Measurements from ENCODE around the gene BBS9. TPM values are rescaled to one million over a fixed set of nuclear protein-coding genes. Genes with fewer than 3 reads are reported as not detected.
"Not testable (repeated sequence)": the region's sequence is repeated elsewhere in the genome, so short reads cannot be mapped to it uniquely, and the experiment has no call there.

Gene BBS9
- total RNA-seq, 2 experiments from 2014 or later, result 8.9 to 10.1 TPM

GRCh38 chr7:33500703-33501701 lies 371.6 kb downstream of the BBS9 start:
- H3K4me1 Mint-ChIP-seq, result no peaks in the 10 kb centered on the region
- no peaks in the 10 kb centered on the region for H3K27me3 Mint-ChIP-seq
- H3K9me3 Mint-ChIP-seq, result no peaks in the 10 kb centered on the region
- no peak overlapping the region for H3K27ac Mint-ChIP-seq
- H3K4me3 Mint-ChIP-seq, result no peak overlapping the region
- ChIA-PET POLR2A (no interaction called here), CTCF (no interaction called here)
- no peak for DNase-seq
- H3K36me3 Mint-ChIP-seq (ENCODE audit: low read depth), result no peaks in the 10 kb centered on the region

DNA sequence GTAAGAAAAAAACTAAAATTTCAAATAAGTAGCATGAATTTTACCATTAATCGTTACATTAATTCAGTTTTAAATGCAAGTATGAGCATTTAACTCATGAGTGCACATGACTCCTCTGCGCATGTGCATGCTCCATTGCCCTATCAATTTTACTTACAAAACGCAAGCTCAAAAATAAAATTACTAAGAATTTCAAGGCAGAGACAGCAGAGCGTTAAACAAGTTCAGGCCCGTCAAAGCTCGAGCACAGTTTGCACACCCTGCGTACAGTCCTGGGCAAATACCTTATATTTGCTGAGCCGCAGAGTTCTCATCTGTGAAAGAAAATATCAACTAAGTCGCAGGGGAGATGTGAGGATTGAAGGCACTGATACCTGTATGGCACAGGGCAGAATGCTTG lies 373.6 kb downstream of the BBS9 start:
- ChIA-PET POLR2A (no interaction called here), CTCF (no interaction called here)
- Mint-ChIP-seq H3K4me3 (no peak overlapping the region), H3K27ac (no peak overlapping the region), H3K9me3 (no peaks in the 10 kb centered on the region), H3K4me1 (no peaks in the 10 kb centered on the region), H3K27me3 (no peaks in the 10 kb centered on the region), H3K36me3 (ENCODE audit: low read depth) (no peaks in the 10 kb centered on the region)
- DNase-seq, result no peak

DNA sequence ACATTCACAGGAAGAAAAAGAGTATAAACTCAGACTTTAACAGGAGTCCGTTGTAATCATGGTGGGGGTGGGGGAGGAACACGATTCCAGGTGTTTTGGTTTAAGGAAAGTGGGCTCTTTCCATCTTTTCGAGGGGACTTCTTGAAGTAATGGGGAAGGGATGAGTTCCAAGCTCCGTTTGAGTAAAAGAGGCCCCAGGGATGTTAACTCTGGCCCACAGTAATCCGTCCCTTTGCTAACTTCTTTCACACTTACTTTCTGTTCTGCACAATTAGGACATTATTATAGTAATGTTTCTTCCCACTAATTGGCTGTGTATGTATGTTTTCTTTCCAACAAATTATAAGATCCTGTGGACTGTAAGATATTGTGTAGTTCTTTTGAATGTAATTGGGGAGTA lies 374.4 kb downstream of the BBS9 start:
- ChIA-PET CTCF (no interaction called here), POLR2A (no interaction called here)
- no peak overlapping the region for H3K27ac Mint-ChIP-seq
- no peak for DNase-seq
- H3K4me1 Mint-ChIP-seq, result no peaks in the 10 kb centered on the region
- H3K27me3 Mint-ChIP-seq, result no peaks in the 10 kb centered on the region
- H3K36me3 Mint-ChIP-seq (ENCODE audit: low read depth), result no peaks in the 10 kb centered on the region
- H3K4me3 Mint-ChIP-seq, result no peak overlapping the region
- H3K9me3 Mint-ChIP-seq, result no peaks in the 10 kb centered on the region

GRCh38 chr7:33504266-33504665 lies 374.9 kb downstream of the BBS9 start:
- H3K4me3 Mint-ChIP-seq, result no peak overlapping the region
- no peaks in the 10 kb centered on the region for H3K36me3 Mint-ChIP-seq (ENCODE audit: low read depth)
- POLR2A ChIA-PET, result no interaction called here
- H3K27me3 Mint-ChIP-seq, result no peaks in the 10 kb centered on the region
- H3K27ac Mint-ChIP-seq, result no peak overlapping the region
- no peaks in the 10 kb centered on the region for H3K9me3 Mint-ChIP-seq
- CTCF ChIA-PET, result no interaction called here
- no peaks in the 10 kb centered on the region for H3K4me1 Mint-ChIP-seq
- DNase-seq, result no peak

- Mint-ChIP-seq H3K36me3 (ENCODE audit: low read depth) (no peaks in the 10 kb centered on the region), H3K4me1 (no peaks in the 10 kb centered on the region), H3K27ac (no peak overlapping the region), H3K9me3 (no peaks in the 10 kb centered on the region), H3K4me3 (no peak overlapping the region), H3K27me3 (no peaks in the 10 kb centered on the region)
- no peak for DNase-seq
- POLR2A ChIA-PET, result no interaction called here
- CTCF ChIA-PET, result no interaction called here
Measured at GRCh38 chr7:33509206-33509605, 379.8 kb downstream of the BBS9 start.

DNA sequence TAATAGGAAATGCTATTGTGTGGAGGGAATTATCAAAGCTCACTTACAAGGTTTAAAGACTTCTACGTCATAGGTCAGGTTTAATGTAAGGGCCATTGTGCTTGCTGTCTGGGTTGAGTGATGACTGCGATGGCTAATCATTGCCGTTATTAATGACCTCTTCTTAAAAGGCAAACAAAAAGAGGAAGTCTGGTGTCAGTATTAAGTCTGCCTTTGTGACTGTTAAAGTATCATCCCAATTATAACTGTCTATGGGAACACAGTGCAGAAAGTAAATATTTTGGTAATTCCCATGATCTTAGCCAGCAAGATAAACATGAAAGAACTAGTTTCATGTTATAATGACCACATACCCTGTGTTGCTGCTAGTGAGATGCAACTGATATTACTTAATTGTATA lies 382.4 kb downstream of the BBS9 start:
- Mint-ChIP-seq H3K4me3 (no peak overlapping the region), H3K27ac (no peak overlapping the region), H3K36me3 (ENCODE audit: low read depth) (no peaks in the 10 kb centered on the region), H3K9me3 (no peaks in the 10 kb centered on the region), H3K4me1 (no peaks in the 10 kb centered on the region), H3K27me3 (no peaks in the 10 kb centered on the region)
- ChIA-PET POLR2A (no interaction called here), CTCF (no interaction called here)
- DNase-seq, result no peak

GRCh38 chr7:33516568-33516967 lies 387.2 kb downstream of the BBS9 start:
- Mint-ChIP-seq H3K27me3 (no peaks in the 10 kb centered on the region), H3K9me3 (no peaks in the 10 kb centered on the region), H3K27ac (no peak overlapping the region), H3K36me3 (ENCODE audit: low read depth) (no peaks in the 10 kb centered on the region), H3K4me1 (no peaks in the 10 kb centered on the region), H3K4me3 (no peak overlapping the region)
- CTCF ChIA-PET, result no interaction called here
- no peak for DNase-seq
- POLR2A ChIA-PET, result no interaction called here

GRCh38 chr7:33517191-33517590 lies 387.8 kb downstream of the BBS9 start:
- Mint-ChIP-seq H3K4me3 (no peak overlapping the region), H3K9me3 (no peaks in the 10 kb centered on the region), H3K4me1 (no peaks in the 10 kb centered on the region), H3K36me3 (ENCODE audit: low read depth) (no peaks in the 10 kb centered on the region), H3K27ac (no peak overlapping the region), H3K27me3 (no peaks in the 10 kb centered on the region)
- no peak for DNase-seq
- ChIA-PET CTCF (no interaction called here), POLR2A (no interaction called here)

DNA sequence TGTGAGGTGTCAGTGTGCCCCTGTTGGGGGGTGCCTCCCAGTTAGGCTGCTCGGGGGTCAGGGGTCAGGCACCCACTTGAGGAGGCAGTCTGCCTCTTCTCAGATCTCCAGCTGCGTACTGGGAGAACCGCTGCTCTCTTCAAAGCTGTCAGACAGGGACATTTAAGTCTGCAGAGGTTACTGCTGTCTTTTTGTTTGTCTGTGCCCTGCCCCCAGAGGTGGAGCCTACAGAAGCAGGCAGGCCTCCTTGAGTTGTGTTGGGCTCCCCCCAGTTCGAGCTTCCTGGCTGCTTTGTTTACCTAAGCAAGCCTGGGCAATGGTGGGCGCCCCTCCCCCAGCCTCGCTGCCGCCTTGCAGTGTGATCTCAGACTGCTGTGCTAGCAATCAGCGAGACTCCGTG lies 397.6 kb downstream of the BBS9 start:
- H3K4me1 Mint-ChIP-seq; CTCF ChIA-PET; H3K27ac Mint-ChIP-seq; H3K27me3 Mint-ChIP-seq; DNase-seq; H3K9me3 Mint-ChIP-seq; H3K4me3 Mint-ChIP-seq; H3K36me3 Mint-ChIP-seq (ENCODE audit: low read depth); POLR2A ChIA-PET: not testable (repeated sequence)

GRCh38 chr7:33527613-33528012 lies 398.2 kb downstream of the BBS9 start:
- POLR2A ChIA-PET, result not testable (repeated sequence)

DNA sequence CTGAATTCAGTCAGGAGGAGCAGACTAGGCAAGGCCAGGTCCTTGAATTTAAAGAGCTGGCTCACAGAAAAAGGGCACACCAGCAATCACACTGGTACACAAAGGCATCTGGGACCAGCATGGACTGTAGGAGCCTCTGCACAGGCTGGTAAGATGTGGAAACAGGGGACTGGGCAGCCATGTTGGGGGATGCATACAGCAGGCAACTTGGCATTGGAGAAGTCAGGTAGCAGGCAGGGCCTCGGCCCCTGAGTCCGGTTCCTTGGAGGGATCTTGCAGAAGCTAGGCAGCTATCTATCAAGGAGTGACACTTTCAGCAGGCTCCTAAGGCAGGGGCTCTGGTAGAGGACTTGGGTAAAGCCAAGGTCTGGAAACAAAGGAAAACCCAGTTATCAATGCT lies 399.7 kb downstream of the BBS9 start:
- Mint-ChIP-seq H3K9me3 (no peaks in the 10 kb centered on the region), H3K4me3 (no peak overlapping the region), H3K4me1 (no peaks in the 10 kb centered on the region), H3K27ac (no peak overlapping the region), H3K27me3 (no peaks in the 10 kb centered on the region), H3K36me3 (ENCODE audit: low read depth) (no peaks in the 10 kb centered on the region)
- ChIA-PET POLR2A (no interaction called here), CTCF (no interaction called here)
- no peak for DNase-seq

More at GRCh38 chr7:33527613-33528012, 398.2 kb downstream of the BBS9 start:
- H3K27ac Mint-ChIP-seq; H3K4me3 Mint-ChIP-seq; H3K27me3 Mint-ChIP-seq; H3K4me1 Mint-ChIP-seq; H3K9me3 Mint-ChIP-seq; DNase-seq; H3K36me3 Mint-ChIP-seq (ENCODE audit: low read depth); CTCF ChIA-PET: not testable (repeated sequence)

GRCh38 chr7:33530664-33531063 lies 401.3 kb downstream of the BBS9 start:
- H3K4me3 Mint-ChIP-seq, result no peak overlapping the region
- DNase-seq, result no peak
- H3K9me3 Mint-ChIP-seq, result no peaks in the 10 kb centered on the region
- H3K36me3 Mint-ChIP-seq (ENCODE audit: low read depth), result no peaks in the 10 kb centered on the region
- no peaks in the 10 kb centered on the region for H3K27me3 Mint-ChIP-seq
- no peak overlapping the region for H3K27ac Mint-ChIP-seq
- CTCF ChIA-PET, result no interaction called here
- H3K4me1 Mint-ChIP-seq, result peaks cover 6% of the 10 kb centered on the region
- POLR2A ChIA-PET, result no interaction called here

GRCh38 chr7:33531888-33532287 lies 402.5 kb downstream of the BBS9 start:
- ChIA-PET POLR2A (no interaction called here), CTCF (interaction anchor here (0.6 kb wide), 1 partner anchor 79 kb away, joined by 3 read pairs; no protein-coding TSS in a partner anchor)
- Mint-ChIP-seq H3K4me1 (peaks cover 6% of the 10 kb centered on the region), H3K9me3 (peaks cover under 1% of the 10 kb centered on the region), H3K27me3 (no peaks in the 10 kb centered on the region), H3K4me3 (no peak overlapping the region), H3K36me3 (ENCODE audit: low read depth) (no peaks in the 10 kb centered on the region), H3K27ac (no peak overlapping the region)
- DNase-seq, result no peak

GRCh38 chr7:33534833-33535232 lies 405.5 kb downstream of the BBS9 start:
- peaks cover 6% of the 10 kb centered on the region for H3K4me1 Mint-ChIP-seq
- H3K9me3 Mint-ChIP-seq, result peaks cover 14% of the 10 kb centered on the region
- H3K27me3 Mint-ChIP-seq, result no peaks in the 10 kb centered on the region
- ChIA-PET POLR2A (no interaction called here), CTCF (no interaction called here)
- DNase-seq, result no peak
- no peak overlapping the region for H3K27ac Mint-ChIP-seq
- H3K4me3 Mint-ChIP-seq, result no peak overlapping the region
- H3K36me3 Mint-ChIP-seq (ENCODE audit: low read depth), result no peaks in the 10 kb centered on the region

Measured in activated CD4-positive, alpha-beta T cell treated with anti-CD3 and anti-CD28 coated beads, Interleukin-2, amount 10 ng/mL, durations not matched to agents 7 days and 5 days (primary cell).